HG02798 (cell line): ENCODE measurements around the gene CHTF18.
"Not testable (repeated sequence)": the region's sequence is repeated elsewhere in the genome, so short reads cannot be mapped to it uniquely, and the experiment has no call there.

Experiments used
- ATAC-seq: cut with Tn5 transposase; IDR thresholded peaks from one replicate; pipeline ENCODE4 v1.9.1; 2021; ENCODE audit warnings: mild to moderate bottlenecking; ENCODE audit not compliant: unreplicated experiment, poor library complexity

Gene CHTF18

GRCh38 chr16:772959-773358, 15.5 kb upstream of the CHTF18 start:
- no peak for ATAC-seq

DNA sequence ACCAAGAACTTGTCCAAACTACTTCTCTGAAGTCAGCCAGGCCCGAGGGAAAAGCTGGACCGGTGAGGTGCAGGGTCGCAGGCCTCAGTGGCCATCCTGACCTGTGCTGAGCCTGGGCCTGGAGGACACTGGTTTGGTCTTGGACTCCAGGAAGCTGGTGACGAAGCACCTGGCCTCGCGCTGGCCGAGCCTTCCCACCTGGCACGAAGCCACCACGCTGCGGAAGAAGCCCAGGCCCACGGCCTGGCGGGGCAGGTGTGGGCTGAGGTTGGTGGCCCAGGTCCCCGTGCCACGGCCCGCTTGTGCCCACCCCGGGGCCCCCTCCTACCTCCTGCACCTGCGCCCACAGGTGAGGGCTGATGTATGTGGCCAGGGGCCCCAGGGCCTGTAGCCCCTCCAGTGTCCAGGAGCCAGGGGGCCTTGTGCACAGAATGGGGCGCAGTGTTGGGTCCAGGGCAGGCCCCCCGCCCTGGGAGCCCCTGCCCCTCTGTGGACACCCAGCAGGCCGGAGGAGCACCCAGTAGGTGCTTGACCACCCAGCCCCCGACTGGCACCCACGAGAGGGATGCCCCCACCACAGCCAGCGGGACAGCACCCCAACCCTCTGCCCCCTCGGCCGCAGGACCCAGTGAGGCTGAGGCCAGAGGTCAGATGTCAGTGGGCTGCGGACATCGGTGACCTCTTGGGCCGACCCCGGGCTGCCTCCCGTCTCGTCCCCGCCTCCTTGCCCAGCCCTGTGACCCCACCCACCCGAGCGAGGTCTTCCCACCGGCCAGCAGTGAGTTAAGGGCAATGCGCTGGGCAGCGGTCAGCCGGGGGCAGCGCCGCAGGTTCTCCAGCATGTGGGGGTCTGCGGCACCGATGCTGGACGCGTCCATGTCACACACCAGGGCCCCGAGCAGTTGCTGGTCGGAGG, 14.1 kb upstream of the CHTF18 start:
- no peak for ATAC-seq

GRCh38 chr16:775236-775796, 13.1 kb upstream of the CHTF18 start:
- ATAC-seq = no peak

DNA sequence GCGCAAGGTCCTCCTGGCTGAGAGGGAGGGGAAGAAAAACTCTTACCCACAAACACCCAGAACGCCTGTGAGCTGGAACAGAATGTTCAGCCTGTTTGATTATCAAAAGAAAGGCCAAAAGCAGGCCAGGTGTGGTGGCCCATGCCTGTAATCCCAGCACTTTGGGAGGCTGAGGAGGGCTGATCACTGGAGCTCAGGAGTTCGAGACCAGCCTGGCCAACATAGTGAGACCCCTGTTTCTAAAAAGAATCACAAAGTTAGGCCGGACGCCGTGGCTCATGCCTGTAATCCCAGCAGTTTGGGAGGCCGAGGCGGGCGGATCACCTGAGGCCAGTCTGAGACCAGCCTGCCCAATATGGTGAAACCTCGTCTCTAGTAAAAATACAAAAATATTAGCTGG, 12.1 kb upstream of the CHTF18 start:
- not testable (repeated sequence) for ATAC-seq

DNA sequence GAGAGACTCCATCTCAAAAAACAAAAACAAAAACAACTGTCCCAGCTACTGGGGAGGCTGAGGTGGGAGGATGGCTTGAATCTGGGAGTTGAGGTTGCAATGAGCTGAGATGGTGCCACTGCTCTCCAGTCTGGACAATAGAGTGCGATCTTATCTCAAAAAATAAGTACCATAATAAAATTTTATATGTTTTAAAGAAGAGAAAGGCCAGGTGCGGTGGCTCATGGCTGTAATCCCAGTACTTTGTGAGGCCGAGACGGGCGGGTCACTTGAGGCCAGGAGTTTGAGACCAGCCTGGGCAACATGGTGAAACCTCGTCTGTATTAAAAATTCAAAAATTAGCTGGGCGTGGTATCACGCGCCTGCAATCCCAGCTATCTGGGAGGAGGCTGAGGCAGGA, 11.6 kb upstream of the CHTF18 start:
- no peak for ATAC-seq

GRCh38 chr16:777826-778225, 10.6 kb upstream of the CHTF18 start:
- no peak for ATAC-seq

DNA sequence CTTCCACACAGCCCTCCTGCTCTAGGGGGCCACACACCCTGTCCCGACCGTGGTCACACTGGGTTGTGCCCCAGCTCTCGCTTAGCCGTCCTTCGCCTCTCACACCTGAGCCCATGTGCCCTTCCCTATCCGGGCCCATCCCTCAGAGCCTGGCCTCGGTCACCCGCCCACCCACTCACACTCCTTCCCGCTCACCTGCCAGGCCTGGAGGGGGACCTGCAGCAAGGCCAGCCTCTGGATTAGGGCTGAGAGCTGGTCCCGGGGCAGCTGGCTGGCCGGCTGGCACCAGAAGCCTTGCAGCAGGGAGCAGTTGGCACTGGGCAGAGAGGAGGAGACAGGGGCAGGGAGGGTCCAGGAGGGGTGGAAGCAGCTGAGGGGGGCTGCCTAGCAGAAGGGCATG, 10.0 kb upstream of the CHTF18 start:
- no peak for ATAC-seq

DNA sequence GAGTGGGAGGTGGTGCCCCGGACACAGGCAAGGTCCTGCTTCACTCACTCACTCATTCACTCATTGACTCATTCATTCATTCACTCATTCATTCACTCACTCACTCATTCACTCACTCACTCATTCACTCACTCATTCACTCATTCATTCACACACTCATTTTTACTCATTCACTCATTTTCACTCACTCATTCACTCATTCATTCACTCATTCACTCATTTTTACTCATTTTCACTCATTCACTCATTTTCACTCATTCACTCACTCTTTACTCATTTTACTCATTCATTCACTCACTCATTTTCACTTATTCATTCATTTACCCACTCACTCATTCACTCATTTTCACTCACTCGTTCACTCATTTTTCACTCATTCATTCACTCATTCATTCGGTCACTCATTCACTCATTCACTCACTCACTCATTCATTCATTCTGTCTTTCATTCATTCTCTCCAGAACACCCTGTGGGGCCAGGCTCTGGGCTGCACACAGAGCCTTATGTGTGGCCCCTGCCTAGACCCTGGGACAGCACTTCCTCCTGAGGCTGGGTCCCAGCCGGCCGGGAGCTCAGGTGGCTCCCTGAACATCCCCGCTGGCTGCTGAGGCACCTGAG, 9.4 kb upstream of the CHTF18 start:
- no peak for ATAC-seq

DNA sequence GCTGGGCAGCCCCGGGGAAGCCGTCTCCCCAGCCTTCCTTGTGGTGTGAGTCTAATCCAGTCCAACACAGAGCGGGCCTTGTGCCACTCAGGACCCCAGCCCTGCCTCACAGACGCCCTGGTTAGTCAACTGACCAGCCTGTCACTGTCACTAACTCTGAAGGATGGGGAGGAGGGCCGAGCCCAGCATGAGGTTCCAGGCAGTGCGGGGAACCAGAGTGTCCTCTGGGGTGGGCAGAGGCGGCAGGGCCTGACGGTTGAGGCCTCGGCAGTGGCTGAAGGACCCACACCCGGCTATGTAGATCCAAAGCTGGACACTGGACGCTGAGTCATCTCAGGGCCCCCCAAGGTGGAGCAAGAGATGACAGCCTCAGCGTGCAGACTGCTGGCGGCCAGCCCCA, 8.9 kb upstream of the CHTF18 start:
- no peak for ATAC-seq

- ATAC-seq = no peak
Observed at GRCh38 chr16:780296-780695, 8.1 kb upstream of the CHTF18 start.

GRCh38 chr16:781346-782010, 6.9 kb upstream of the CHTF18 start:
- ATAC-seq = no peak

GRCh38 chr16:782258-782657, 6.2 kb upstream of the CHTF18 start:
- no peak for ATAC-seq

DNA sequence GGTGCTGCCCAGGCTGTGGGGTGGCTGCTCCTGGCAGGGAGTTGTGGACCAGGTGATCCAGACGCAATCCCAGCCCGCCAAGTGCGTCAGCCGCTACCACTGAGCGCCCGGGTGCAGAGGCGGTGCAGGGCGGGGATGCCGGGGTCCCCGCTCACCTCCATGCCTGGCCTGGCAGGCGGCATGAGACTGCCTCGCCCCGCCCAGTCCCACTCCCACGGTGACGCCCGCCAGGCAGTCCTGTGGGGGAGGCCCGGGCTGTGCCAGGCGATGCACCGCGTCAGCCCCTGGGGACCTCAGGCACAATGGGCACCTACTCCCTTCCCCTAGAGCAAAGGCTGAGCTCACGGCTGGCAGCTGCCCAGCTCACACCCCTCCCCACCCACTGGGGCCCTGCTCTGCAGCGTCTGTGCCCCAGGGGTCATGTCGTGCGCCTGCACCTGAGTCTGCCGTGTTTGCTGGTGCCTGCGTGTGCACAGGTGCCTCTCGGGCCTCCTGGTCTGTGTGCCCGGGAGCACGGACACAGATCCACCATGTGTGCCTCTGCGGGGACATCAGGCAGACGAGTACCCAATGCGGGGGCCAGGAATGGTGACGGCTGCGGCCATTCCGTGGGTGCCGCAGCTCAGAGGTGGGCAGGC, 5.5 kb upstream of the CHTF18 start:
- ATAC-seq = no peak

- no peak for ATAC-seq
Observed at GRCh38 chr16:783404-784161, 4.8 kb upstream of the CHTF18 start.

- ATAC-seq = no peak
Observed at GRCh38 chr16:784431-784830, 4.0 kb upstream of the CHTF18 start.

DNA sequence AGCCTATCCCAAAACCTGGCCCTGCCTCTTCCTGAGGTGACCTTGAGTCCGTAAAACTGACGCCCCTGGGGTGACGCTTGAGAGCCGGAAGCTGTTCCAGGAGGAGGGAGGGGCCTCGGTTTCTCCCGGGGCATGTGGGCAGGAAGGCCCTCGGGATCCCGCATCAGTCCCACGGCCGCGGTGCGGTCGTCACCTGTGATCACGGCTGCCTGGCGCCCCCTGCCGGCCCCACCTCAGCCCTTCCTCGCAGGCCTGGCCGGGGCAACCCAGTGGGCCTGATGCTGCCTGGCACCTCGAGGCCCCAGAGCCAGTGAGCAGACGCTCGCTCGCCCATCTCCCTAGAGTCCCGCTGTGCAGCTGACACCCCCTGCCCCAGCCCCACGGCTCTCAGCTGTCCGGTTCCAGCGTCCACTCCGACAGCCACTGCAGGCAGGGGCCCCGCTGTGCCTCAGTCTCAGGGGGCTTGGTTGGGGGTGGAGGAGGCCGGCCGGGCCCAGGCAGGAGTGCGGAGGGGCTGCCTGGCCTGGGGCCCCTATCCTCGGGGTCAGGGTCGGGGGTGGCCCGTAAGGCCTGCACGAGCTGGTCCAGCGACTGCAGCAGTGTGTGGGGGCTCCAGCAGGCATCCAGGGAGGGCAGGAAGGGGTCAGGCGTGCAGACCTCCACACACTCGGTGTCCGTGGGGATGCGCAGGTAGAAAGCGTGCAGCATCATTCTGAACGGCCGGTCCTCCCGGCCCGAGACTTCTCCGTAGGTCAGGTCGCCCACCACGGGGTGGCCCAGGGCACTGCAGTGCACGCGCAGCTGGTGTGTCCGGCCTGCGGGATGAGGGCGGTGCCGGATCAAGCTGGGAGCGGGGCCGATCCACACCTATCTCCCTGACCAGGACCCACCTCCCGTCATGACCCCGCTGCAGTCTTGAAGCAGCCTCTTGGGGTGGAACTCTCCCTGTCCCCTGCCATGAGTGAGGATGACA, 2.6 kb upstream of the CHTF18 start:
- no peak for ATAC-seq

DNA sequence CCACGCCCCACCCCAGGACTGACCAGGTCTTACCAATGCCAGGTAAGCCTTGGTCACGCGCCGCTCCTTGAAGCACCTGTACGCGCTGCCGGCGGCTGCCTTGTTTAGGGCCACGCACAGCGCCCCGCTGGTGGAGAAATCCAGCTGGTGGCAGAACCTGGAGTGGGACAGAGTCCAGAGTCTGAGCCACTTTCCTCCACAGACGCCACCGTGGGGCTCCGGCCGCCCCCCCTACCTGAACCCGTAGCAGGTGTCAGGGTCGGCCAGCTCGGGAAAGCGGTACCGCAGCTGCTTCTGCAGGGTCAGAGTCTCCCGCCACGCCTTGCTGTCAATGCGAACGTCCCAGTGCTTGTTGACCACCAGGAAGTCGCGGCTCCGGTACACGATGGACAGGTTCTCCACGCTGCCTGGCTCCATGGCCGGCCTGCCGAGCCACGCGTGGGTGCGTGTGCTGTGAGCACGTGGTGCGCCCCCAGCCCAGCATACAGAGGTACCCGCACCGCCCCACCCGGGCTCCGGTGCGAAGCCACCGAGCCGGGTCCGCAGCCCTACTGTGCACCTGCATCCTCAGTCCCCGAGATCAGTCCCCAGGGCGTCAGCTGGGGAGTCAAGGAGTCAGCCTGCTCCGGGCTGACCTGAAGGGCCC, 976 bp upstream of the CHTF18 start:
- ATAC-seq = peak; percentile 1

DNA sequence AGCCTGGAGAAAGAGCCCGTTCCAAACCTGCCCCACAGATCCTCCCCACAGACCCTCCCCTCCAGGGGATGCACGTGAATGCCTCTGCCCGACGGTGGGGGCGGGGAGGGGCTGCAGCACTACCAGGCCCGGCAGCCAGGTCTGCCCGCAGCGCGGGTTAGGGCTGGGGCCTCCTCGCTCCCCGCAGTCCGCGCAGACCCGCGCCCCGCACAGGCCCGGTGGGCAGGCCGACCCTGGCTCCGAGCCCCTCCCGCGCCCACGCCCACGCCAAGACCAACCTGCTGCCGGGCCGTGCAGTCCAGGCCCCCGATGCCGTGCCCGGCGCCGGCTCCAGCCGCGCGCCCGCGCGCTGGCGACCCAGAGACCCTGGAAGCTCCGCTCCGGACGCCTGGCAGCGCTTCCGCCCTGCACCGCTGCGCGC, 432 bp upstream of the CHTF18 start, which contains the start of gene RPUSD1:
Gene RPUSD1, minus strand, starts transcription at position 404 of the 421 bp plus-strand sequence. CDS start 644 bp downstream, outside the sequence.
- no peak for ATAC-seq
